Activated naive CD4-positive, alpha-beta T cell treated with anti-CD3 and anti-CD28 coated beads, Interleukin-2, amount 50 U/mL, for 16 hours (primary cell): ENCODE results near the gene LAYN.

Source experiments
- DNase-seq: peaks from one replicate; pipeline ENCODE4 v3.0.0-alpha.2; 2020

Gene LAYN

DNA sequence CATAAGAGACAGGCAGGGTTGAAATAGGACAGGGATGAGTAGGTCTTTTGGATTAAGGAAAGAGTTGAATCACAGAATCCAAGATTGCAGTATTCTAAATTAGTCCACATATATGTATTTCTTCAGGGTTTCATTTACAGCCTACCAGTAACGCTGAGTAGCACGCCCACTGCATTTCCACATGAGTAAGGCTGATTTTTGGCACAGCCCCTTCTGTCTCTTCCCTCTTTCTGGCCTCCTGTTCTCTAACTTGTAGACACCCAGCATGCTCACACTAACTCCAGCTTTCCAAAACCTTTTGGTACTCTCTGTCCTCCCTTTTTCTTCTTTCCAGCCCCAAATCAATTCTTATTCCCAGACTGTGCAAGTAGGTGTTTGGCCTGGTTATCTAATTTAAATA lies 58.0 kb downstream of the LAYN start:
- DNase-seq, result no peak

DNA sequence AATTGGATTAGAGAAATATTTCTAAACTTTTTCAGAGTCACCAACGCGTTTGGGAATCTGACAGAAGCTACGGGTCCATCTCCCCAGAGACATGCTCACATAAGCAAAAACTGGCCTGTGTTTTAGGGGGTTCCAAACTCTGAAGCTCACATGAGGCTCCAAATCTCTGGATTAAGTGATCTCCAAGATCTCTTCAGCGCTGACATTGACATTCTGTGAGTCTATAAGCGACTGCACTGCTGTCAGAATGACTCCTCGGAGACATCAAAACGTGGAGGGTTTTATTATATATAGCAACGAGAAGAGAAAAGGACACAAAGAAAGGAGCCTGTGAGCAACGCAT lies 61.1 kb downstream of the LAYN start:
- no peak for DNase-seq

- peak; percentile 86 for DNase-seq
Observed at GRCh38 chr11:111601979-111602864, 61.7 kb downstream of the LAYN start, which contains the start of gene SIK2. Gene SIK2 (plus strand): TSS chr11:111602449. CDS start chr11:111602564, 115 bp downstream.

DNA sequence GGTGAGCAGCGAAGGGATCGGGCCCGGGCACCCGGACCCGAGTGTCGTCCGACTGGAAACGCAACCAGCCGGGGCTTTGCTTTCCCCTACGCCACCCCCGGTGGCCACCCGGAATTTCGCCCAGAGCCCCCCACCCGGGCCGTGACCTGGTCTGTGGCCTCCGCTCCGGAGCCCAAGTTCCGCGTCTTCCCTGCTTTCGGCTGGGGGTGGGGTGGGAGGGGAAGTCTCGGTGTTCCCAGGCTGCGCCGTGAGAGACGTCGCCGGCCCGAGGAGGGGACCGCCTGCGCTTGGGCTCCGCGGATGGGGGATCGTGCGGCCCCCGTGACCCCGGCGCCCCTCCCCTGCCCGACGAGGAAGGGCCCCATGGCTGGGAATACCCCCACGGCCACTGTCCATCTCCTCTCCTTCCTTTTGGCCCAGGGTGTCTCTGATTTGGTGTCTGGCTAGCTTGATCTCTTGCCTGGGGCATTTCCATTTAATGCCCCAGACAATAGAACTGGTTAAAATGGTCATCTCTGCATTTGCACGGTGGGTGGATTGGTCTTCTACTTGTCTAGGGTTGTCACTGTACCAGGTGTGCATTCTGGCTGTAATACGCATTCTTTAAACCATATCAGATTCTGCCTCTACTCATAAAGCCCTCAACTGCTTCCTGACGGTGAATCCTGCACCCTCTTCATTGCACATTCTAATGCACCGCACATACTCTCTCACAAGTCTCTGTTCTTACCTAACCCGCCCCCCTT lies 62.5 kb downstream of the LAYN start:
- no peak for DNase-seq

DNA sequence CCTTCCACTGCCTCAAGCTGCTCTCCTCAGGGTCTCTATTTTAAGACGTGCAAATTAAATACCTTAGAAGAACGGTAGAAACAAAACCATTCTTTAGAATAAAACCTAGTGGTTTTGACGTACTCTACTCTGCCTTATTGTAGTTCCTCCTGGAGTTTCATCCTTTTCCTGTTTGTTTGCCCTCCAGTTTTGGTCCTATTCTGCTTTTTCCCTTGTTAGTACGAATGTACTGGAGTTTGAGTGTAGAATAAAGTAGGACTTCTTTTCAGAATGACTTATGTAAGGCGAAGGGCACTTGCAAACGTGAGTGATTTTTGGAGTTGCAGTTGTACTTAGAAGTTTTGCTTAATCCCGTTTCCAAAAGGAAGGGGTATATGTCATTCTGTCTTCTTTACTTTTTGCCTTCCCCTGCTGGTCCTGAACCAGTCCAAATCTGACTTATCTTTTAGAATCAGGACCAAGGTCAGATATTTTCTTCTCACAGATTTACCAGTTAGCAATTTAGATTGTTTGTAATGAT lies 63.2 kb downstream of the LAYN start:
- DNase-seq, result no peak

GRCh38 chr11:111604392-111605009 lies 64.0 kb downstream of the LAYN start:
- DNase-seq, result no peak

DNA sequence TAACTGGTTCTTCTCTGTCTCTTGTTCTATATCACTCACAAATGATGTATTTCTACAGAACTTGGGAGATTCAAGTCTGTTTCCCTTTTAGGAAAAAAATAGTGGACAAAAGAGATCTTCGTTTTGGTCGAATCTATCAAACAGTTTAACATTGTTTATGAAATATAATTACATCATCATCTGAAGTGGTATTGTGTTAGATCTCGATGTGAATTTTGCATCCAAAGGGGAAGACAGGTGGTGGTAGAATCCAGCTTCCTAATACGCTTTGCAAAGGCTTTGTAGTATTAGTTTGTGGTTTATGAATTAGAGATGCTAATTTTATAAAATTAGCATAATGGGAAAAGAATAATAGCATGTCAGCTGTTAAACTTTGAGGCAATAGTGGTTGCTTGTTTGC lies 65.2 kb downstream of the LAYN start:
- no peak for DNase-seq

GRCh38 chr11:111606986-111607385 lies 66.5 kb downstream of the LAYN start:
- DNase-seq, result no peak

GRCh38 chr11:111607751-111608150 lies 67.2 kb downstream of the LAYN start:
- no peak for DNase-seq
